ENCODE data around the gene RAP2B. TPM values are rescaled to one million over a fixed set of nuclear protein-coding genes. Genes with fewer than 3 reads are reported as not detected.
"Not testable (repeated sequence)": the region's sequence is repeated elsewhere in the genome, so short reads cannot be mapped to it uniquely, and the experiment has no call there.

RAP2B gene
- 1 to 10 TPM; 1.5 to 2.0 (median 1.7) TPM for total RNA-seq

DNA sequence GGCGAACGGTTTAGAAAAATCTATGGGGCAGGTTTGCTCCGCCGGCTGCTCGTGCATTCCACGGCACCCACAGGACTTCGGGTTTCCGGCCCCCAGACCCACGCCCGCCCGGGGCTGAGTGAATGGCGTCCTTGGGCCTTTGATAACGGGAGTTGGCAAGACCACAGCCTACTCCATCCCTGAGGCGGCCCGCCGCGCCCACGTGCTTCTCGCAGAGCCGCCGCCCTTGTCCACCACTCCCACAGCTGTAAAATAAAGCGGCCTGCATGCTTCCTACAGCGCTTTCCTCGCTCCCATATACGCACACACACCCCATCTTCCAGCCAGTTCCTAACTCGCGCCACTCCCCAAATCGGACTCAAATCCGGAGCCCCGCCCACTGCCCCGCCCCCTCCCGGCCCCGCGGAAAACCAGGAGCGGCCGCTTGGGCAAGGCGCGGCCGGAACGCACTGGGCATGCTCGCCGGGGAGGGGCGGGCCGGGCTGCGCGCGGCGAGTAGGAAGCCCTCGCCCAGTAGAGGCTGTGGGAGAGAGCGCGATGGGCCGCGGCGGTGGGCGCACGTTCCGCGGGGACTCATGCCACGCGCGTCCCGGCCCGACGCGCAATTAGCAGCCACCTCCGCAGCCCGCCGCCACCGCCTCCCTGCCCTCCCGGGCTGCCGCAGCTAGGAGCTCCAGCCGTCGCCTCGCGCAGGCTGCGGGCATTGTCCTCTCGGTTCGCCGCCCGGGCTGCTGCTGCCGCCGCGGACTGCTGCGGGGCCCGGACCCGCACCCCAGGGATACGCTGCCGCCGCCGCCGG lies at the start of gene RAP2B:
Gene RAP2B, plus strand, starts transcription at position 513 of the 799 bp plus-strand sequence. CDS start 468 bp downstream, outside the sequence.
- Histone ChIP-seq H3K4me1 (peaks cover 19% of the 10 kb centered on the region in 2 donors), H3K36me3 (no peaks in the 10 kb centered on the region), H3K27ac (peak within 1 kb of the TSS; percentile 71 to 88 (median 85)), H3K27me3 (no peaks in the 10 kb centered on the region), H3K4me3 (peak within 1 kb of the TSS; percentile 76 to 88 (median 81)), H3K9me3 (no peaks in the 10 kb centered on the region)
- DNase-seq (peak; percentile 88 to 89), ATAC-seq (peak; percentile 72 to 76)
- TF ChIP-seq, protein P1, sequence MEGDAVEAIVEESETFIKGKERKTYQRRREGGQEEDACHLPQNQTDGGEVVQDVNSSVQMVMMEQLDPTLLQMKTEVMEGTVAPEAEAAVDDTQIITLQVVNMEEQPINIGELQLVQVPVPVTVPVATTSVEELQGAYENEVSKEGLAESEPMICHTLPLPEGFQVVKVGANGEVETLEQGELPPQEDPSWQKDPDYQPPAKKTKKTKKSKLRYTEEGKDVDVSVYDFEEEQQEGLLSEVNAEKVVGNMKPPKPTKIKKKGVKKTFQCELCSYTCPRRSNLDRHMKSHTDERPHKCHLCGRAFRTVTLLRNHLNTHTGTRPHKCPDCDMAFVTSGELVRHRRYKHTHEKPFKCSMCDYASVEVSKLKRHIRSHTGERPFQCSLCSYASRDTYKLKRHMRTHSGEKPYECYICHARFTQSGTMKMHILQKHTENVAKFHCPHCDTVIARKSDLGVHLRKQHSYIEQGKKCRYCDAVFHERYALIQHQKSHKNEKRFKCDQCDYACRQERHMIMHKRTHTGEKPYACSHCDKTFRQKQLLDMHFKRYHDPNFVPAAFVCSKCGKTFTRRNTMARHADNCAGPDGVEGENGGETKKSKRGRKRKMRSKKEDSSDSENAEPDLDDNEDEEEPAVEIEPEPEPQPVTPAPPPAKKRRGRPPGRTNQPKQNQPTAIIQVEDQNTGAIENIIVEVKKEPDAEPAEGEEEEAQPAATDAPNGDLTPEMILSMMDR (IDR thresholded peaks at IDR 0.05 in 4 of 5, conservative IDR thresholded peaks at IDR 0.05 in 1 of 5) = no peak
- peak; percentile 72 to 90 for TF ChIP-seq POLR2A (IDR thresholded peaks at IDR 0.05)
- intact Hi-C loops (cut with DNase I; ENCODE audit: low total_unique reads) (loop anchor here (10.0 kb wide), 1 partner anchor 1163 kb away; the partner anchor contains the start of gene DHX36), in situ Hi-C loops (cut with MboI; ENCODE audit: low sequenced_read_pairs in 4 of 4) (no loop called here)

- ATAC-seq (no peak), DNase-seq (no peak)
- intact Hi-C loops (cut with DNase I; ENCODE audit: low total_unique reads) = no loop called here
- no peaks in the 10 kb centered on the region for H3K27me3 ChIP-seq
- no peak overlapping the region for H3K4me3 ChIP-seq
- TF ChIP-seq, protein P1 (IDR thresholded peaks at IDR 0.05 in 4 of 5, conservative IDR thresholded peaks at IDR 0.05 in 1 of 5) = no peak
- no peaks in the 10 kb centered on the region for H3K36me3 ChIP-seq
- no peak overlapping the region for H3K27ac ChIP-seq
- H3K9me3 ChIP-seq = no peaks in the 10 kb centered on the region
- in situ Hi-C loops (cut with MboI; ENCODE audit: low sequenced_read_pairs in 4 of 4) = no loop called here
- no peaks in the 10 kb centered on the region for H3K4me1 ChIP-seq
Measured at GRCh38 chr3:153113541-153113940, 48.5 kb upstream of the RAP2B start.

DNA sequence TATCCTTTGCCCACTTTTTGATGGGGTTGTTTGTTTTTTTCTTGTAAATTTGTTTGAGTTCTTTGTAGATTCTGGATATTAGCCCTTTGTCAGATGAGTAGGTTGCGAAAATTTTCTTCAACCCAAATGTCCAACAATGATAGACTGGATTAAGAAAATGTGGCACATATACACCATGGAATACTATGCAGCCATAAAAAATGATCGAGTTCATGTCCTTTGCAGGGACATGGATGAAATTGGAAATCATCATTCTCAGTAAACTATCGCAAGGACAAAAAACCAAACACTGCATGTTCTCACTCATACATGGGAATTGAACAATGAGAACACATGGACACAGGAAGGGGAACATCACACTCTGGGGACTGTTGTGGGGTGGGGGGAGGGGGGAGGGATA lies 47.8 kb upstream of the RAP2B start:
- H3K36me3 ChIP-seq; intact Hi-C loops (cut with DNase I; ENCODE audit: low total_unique reads); in situ Hi-C loops (cut with MboI; ENCODE audit: low sequenced_read_pairs in 4 of 4): not testable (repeated sequence)

GRCh38 chr3:153115326-153115725 lies 46.7 kb upstream of the RAP2B start:
- no peaks in the 10 kb centered on the region for H3K27me3 ChIP-seq
- no peaks in the 10 kb centered on the region for H3K4me1 ChIP-seq
- in situ Hi-C loops (cut with MboI; ENCODE audit: low sequenced_read_pairs in 4 of 4) (no loop called here), intact Hi-C loops (cut with DNase I; ENCODE audit: low total_unique reads) (no loop called here)
- no peak for DNase-seq
- no peaks in the 10 kb centered on the region for H3K9me3 ChIP-seq
- H3K27ac ChIP-seq = no peak overlapping the region
- no peak for ATAC-seq
- no peak overlapping the region for H3K4me3 ChIP-seq
- no peaks in the 10 kb centered on the region for H3K36me3 ChIP-seq
- TF ChIP-seq, protein P1 (IDR thresholded peaks at IDR 0.05 in 4 of 5, conservative IDR thresholded peaks at IDR 0.05 in 1 of 5) = no peak
- no peak for TF ChIP-seq POLR2A (IDR thresholded peaks at IDR 0.05)

More for the DNA sequence above, 47.8 kb upstream of the RAP2B start:
- not testable (repeated sequence) for H3K27me3 ChIP-seq, H3K27ac ChIP-seq, H3K4me1 ChIP-seq, ATAC-seq, H3K9me3 ChIP-seq, H3K4me3 ChIP-seq, DNase-seq

DNA sequence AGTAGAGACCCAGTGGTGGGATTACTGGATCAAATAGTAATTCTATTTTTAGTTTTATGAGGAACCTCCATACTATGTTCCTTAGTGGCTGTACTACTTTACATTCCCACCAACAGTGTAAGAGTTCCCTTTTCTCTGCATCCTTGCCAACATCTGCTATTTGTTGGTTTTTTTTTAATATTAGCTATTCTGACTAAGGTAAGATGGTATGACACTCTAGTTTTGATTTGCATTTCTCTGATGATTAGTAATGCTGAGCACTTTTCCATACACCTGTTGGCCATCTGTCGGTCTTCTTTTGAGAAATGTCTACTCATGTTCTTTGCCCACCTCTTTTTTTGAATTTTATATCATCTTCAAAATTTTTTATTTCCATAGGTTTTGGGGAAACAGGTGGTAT lies 34.2 kb upstream of the RAP2B start:
- H3K27me3 ChIP-seq = no peaks in the 10 kb centered on the region
- no peak overlapping the region for H3K27ac ChIP-seq
- H3K4me3 ChIP-seq = no peak overlapping the region
- H3K9me3 ChIP-seq = no peaks in the 10 kb centered on the region
- no peaks in the 10 kb centered on the region for H3K36me3 ChIP-seq
- DNase-seq = no peak
- no peak for TF ChIP-seq POLR2A (IDR thresholded peaks at IDR 0.05)
- TF ChIP-seq, protein P1 (IDR thresholded peaks at IDR 0.05 in 4 of 5, conservative IDR thresholded peaks at IDR 0.05 in 1 of 5) = no peak
- in situ Hi-C loops (cut with MboI; ENCODE audit: low sequenced_read_pairs in 4 of 4) (no loop called here), intact Hi-C loops (cut with DNase I; ENCODE audit: low total_unique reads) (no loop called here)
- H3K4me1 ChIP-seq = no peaks in the 10 kb centered on the region
- ATAC-seq = no peak

Measured in gastrocnemius medialis (tissue), 4 donors.